Stimulated activated naive CD4-positive, alpha-beta T cell (primary cell): Measurements from ENCODE around the gene IL36RN.
"Not testable (repeated sequence)": the region's sequence is repeated elsewhere in the genome, so short reads cannot be mapped to it uniquely, and the experiment has no call there.

Experiments used
- DNase-seq, 6 experiments: peaks; one replicate each; lab custom pipeline; 2025; lab: John Stamatoyannopoulos, UW

IL36RN gene

DNA sequence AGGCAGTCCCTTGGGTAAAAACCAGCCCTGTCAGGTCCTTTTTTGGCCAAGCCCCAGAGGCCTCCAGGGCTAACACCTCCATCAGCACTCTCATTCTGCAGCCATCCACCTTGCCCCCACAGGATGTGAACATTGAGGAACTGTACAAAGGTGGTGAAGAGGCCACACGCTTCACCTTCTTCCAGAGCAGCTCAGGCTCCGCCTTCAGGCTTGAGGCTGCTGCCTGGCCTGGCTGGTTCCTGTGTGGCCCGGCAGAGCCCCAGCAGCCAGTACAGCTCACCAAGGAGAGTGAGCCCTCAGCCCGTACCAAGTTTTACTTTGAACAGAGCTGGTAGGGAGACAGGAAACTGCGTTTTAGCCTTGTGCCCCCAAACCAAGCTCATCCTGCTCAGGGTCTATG is 16.0 kb downstream of the IL36RN start:
- no peak for DNase-seq

DNA sequence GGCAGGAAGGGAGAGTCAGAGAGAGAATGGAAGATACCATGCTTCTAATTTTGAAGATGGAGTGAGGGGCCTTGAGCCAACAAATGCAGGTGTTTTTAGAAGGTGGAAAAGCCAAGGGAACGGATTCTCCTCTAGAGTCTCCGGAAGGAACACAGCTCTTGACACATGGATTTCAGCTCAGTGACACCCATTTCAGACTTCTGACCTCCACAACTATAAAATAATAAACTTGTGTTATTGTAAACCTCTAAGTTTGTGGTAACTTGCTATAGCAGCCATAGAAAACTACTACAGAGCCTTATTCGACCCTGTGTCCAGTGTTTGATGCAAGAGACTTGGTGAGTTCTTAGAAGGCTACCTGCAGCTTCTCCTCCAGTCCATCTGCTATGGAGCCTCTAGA is 16.6 kb downstream of the IL36RN start:
- DNase-seq = no peak

- no peak for DNase-seq
These were observed 18.1 kb downstream of the IL36RN start for GRCh38 chr2:113076954-113077669.

DNA sequence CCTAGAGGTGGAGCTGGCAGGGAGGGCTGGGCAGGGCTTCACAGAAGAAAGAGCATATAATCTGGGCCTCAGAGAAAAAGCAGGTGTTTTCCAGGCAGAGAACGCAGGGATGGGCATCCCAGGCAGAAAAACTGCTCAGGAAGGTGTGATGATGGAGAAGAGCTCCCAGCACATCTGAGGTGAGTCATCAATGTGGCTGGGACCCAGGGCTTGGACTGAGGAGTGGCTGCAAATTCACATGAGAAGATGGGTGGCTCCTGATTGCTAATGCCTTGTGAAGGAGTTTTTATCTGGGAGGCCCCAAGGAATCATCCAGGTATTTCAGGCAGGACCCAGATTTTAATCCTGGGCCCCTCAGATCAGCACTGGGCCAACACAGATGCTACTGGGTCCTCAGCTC is 18.9 kb downstream of the IL36RN start:
- no peak for DNase-seq

DNA sequence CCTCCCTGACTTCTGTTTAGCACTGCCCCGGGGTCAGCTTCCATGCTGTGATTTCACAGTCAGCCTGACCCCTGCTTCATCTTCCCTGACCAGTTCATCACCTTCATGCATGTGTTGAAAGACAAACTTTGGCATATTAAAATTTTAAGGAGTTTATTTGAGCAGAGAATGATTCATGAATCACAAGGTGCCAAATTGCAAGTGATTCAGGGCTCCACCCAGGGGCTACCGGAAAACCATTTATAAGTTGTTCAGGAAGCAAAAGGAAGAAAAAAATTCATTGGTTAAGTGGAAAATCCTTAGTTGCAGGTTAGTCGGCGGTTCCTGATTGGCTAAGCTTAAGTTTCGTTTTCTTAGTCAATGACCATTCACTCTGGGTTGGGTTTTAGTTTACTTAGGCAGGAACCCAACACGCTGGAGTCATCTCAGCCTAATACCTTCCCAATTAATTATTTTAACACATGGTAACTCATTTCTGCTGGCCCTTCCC is 19.4 kb downstream of the IL36RN start:
- no peak for DNase-seq

DNA sequence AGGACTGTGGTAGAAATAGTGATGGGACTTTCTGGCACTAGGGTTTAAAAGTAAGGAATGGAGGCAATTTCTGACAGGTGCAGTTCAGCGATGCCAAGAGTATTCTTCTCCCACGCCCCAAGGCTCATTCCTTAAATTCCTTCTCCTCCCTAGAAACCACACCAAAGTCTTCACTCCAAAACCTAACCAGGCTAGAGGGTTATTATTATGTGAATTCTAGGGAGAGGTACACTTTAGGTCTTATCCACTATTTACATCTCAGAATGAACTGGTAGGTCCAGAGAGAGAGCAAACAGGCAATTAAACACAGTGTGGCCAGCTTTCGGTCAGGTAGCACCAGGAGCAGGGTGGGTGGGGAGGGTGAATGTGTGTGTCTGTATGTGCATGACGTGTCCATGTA is 20.1 kb downstream of the IL36RN start:
- DNase-seq = no peak

- DNase-seq = peak in 5 of 6 experiments; percentile 6 to 40 (median 15)
These were observed 21.1 kb downstream of the IL36RN start for GRCh38 chr2:113080134-113080533.

- DNase-seq = no peak
These were observed 22.7 kb downstream of the IL36RN start for GRCh38 chr2:113081488-113082210.

DNA sequence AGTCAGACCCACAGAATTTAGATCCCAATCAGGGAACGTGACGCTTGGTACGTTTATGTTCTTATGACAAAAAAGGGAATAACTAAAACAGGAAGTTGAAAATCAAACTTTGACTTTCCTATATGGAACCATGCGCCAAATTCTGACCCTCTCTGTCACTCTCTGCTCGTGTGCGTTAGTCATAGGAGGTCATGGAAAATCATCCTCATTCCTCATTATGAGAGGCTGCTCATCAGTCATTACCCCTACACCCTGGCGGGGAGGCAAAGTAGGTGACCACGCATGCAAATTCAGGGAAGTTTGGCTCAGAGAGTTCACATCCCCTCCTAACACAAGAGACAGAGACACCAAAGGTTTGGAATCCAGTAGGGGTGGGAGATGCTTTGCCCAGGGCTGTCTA is 24.3 kb downstream of the IL36RN start:
- DNase-seq = no peak

- peak in 1 of 6 experiments; percentile 6 for DNase-seq
These were observed 25.4 kb downstream of the IL36RN start for GRCh38 chr2:113084249-113085000.

GRCh38 chr2:113085542-113085941 is 26.5 kb downstream of the IL36RN start:
- DNase-seq = no peak

DNA sequence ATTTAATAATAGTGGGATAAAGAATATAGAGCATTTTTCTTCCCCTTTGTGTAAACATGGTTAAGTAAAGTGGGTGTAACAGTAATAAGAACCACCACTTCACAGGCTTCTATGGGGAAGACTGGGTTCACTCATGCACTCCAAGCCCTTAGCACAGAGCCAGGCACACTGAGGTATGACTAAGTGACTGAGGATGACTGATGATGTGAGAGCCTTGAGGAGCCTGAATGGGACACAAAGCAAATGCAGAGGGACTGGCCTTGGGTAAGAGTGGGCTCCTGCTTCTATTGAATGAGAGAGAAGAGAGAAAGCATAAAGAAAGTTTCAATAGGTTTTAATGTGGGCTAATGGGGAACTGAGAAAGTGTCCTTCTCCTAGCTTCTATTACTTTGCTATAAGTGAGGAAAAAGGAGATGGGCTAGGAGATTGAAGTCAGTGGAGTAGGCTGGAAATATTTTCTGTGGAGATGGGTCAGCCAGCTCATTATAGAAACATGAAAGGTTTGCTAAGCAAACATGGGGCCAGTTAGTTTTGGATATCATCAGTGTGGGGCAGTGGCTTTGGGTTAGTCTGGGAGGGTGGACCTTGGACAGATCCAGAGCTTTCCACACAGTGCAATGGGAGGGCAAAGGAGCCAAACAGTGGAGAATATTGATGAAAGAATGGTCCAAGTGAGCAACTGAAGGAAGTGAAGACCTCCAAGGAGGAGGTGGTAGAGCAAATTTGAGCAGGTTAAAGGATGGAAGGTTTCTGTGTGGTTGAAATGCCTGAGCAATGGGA is 29.4 kb downstream of the IL36RN start:
- DNase-seq = no peak

DNA sequence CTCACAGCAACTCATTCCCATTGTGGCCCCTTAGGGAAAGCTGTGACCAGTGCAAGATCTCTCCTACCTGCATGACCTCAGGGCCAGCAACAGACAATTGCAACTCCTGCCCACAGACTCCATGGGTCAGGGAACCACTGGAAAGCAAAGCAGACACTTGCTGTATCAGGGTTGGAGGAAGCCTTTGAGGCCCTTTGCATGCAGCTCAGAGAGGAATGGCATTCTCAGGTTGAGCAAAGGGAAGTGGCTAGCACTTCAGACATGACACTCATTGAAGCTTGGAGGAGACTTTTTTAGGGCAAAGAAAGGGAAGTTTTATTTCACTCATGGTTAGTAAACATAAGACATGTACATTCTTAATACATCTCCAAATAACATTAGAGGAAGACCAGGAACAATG is 30.9 kb downstream of the IL36RN start:
- no peak for DNase-seq

DNA sequence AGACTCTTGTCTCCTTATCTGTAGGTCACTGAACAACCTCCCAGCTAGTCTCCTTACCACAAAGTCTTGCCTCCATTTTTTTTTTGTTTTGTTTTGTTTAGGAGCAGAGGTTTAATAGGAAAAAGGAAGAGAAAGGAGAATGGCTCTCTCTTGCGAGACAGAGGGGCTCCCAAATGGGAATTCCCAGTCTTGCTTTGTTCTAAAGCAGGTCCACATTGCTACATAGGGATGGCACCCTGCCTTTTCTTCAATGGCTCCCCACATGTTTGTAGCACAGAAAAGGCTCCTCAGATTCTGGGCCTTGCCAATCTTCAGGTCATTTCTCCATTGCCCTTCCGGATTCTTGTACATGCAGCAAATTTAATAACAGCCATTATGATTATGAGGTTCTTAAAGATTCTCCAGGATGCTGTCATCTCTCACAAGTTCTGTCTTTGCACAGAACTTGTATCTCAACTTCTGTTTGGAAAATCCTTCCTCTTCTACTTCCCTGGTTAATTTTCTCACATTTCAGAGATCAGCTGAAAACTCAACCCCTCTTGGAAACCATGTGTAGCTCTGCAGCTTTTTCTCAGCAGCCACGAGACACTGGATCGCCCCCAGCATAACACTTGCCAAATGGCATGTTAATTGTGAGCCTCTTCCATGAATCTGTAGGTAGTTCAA is 32.4 kb downstream of the IL36RN start:
- no peak for DNase-seq

DNA sequence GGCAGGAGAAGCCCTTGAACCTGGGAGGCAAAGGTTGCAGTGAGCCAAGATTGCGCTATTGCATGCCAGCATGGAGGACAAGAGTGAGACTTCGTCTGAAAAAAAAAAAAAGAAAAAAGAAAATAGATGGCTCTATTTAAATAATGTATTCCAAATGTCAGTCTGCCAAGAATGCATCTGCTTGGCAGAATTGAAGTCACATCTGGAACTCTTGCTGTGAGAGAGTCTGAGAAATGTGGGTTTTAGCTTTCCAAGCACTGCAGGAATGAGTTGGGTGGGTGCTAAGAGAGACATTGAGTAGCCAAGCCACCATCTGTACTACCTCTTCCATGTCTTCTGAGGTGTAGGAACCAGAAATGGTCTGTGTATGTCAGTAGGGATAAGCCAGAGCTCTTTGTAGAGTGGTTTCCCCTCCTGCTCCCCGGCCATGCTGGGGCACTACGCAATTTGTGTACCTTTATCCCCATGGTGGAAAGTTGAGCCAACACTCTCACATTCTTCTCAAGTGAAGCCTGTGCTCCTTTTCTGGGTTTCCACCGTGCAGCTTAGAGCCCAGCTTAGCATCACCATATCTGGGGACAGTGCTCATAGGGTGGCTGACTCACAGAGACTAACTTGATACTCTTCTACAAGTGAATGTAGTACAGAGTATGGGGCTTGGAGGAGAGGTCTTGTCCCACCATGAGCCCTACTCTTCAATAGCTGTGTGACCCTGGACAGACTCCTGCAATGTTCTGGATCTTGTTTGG is 34.0 kb downstream of the IL36RN start:
- DNase-seq = no peak

DNA sequence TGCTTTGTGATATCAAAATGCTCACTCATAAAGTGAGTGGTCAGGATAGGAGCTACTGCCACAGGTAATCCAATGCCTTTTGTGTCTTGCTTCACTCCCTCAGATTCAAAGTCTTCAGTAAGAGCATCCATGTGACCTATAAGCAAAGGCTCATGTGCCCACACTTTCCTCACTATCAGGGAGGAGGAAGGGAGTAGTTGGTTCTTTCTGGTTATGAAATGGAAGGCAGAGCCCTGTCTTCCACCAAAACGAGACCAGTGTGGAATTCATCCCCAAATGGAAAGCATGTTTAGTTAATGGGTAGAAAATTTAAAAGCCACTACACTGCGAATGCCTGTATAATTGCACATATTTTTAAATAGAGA is 34.6 kb downstream of the IL36RN start:
- DNase-seq = no peak

GRCh38 chr2:113096306-113096705 is 37.3 kb downstream of the IL36RN start:
- DNase-seq = not testable (repeated sequence)

GRCh38 chr2:113096842-113097618 is 38.0 kb downstream of the IL36RN start:
- not testable (repeated sequence) for DNase-seq

- peak in 3 of 6 experiments; percentile 11 to 18 (median 11) for DNase-seq
These were observed 39.0 kb downstream of the IL36RN start for GRCh38 chr2:113098041-113098440.

DNA sequence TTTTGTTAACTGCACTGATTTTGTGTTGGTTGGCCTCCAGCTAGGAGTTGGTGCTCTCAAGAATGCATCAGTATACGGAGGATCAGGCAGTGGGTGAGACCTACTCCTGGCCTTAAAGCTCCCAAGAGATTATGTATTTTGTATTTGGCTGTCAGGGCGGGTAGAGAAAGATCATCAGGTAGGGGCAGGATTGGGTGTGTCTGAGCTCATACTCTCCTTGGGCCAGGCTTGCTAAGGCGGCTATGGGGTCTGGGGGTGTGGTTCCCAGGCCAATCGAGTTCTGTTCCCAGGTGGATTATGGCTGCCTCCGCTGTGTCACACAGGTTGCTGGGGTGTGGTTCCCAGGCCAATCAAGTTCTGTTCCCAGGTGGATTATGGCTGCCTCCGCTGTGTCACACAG is 39.5 kb downstream of the IL36RN start:
- no peak for DNase-seq
